H1 (cell line): Measurements from ENCODE around the gene NECTIN2.

Experiments used
- CBX8 ChIP-seq: fragments of 300-800, 300-1000 bp; sonication (generic); IDR thresholded peaks from 2 replicates; pipeline ENCODE4 v1.7.1; 2016; ENCODE audit warnings: low read depth, low read length, borderline replicate concordance
- KDM1A ChIP-seq: fragments of 200-600, 300-600 bp; sonication (generic); IDR thresholded peaks from 2 replicates; pipeline ENCODE4 v1.7.1; 2016; ENCODE audit warnings: mild to moderate bottlenecking, low read length, borderline replicate concordance
- POLR2A ChIP-seq, 2 experiments: IDR thresholded peaks; 1 replicate in 1 of 2; 2 replicates in 1 of 2; pipeline ENCODE4 v1.6.1; 2011; ENCODE audit warnings: low read depth in 2 of 2, low read length in 2 of 2, mild to moderate bottlenecking in 2 of 2; ENCODE audit errors: control extremely low read depth in 1 of 2
- POLR2AphosphoS5 ChIP-seq: IDR thresholded peaks from 2 replicates; pipeline ENCODE4 v1.6.1; 2011; ENCODE audit warnings: low read depth, low read length
- RAD21 ChIP-seq, 2 experiments: IDR thresholded peaks in 1 of 2; conservative IDR thresholded peaks in 1 of 2; 2 replicates each; pipeline ENCODE4 v1.6.1; 2011; ENCODE audit warnings: low read depth in 2 of 2, low read length in 2 of 2, improper control_type of control experiment in 1 of 2, inconsistent platforms in 1 of 2, mild to moderate bottlenecking in 1 of 2, moderate library complexity in 1 of 2
- RBBP5 ChIP-seq: IDR thresholded peaks from 2 replicates; pipeline ENCODE4 v1.7.1; 2012; ENCODE audit warnings: low read depth, mild to moderate bottlenecking, inconsistent platforms, low read length, moderate library complexity, borderline replicate concordance
- SIN3A ChIP-seq, 2 experiments: IDR thresholded peaks in 1 of 2; conservative IDR thresholded peaks in 1 of 2; 2 replicates each; pipeline ENCODE4 v1.6.1; 2011 to 2012; ENCODE audit warnings: low read length in 2 of 2, improper control_type of control experiment in 1 of 2, low read depth in 1 of 2, mild to moderate bottlenecking in 1 of 2
- TF ChIP-seq, protein P1 (sequence below), 3 experiments: IDR thresholded peaks; 1 replicate in 2 of 3; 2 replicates in 1 of 3; pipeline versions ENCODE4 v1.5.1 to v1.6.1; 2011; ENCODE audit warnings: low read length in 3 of 3, mild to moderate bottlenecking in 3 of 3, inconsistent platforms in 2 of 3, low read depth in 1 of 3, moderate library complexity in 1 of 3; ENCODE audit not compliant: insufficient read depth in 1 of 3; ENCODE audit errors: control extremely low read depth in 1 of 3
- TF ChIP-seq, protein P2 (sequence below): fragments of 300-600 bp; sonication (generic); IDR thresholded peaks from 2 replicates; pipeline ENCODE4 v1.7.1; 2012; ENCODE audit warnings: low read length, moderate library complexity, mild to moderate bottlenecking, inconsistent platforms; ENCODE audit not compliant: insufficient replicate concordance

DNA sequence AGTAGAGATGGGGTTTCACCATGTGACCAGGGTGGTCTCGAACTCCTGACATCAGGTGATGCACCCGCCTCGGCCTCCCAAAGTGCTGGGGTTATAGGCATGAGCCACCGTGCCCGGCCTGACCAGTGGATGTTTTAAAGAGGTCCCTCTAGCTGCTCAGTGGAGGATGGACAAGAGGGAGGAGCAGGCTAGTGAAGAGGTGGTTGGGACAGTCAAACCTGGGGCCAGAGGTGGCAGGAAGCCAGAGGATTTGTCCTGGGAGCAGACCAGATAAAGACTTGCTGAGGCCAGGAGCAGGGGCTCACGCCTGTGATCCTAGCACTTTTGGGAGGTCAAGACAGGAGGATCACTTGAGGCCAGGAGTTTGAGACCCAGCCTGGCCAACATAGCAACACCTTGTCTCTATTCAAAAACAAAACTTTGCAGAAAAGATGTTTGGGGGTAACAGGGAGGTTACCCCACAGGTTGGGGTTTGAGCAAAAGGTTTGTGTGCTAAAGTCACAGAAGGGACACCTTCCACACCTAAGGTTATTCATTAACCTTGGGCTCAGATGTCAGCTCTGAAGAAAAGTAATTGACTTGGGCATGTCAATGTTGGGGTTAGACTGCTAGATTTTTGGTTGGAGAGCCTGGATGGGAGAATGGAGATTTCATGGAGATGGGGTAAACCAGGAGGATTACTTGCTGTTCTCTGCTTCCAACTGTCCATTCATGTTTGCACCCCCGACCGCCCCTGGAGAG is 28.2 kb upstream of the NECTIN2 start:
- TF ChIP-seq RAD21 (IDR thresholded peaks at IDR 0.05 in 1 of 2, conservative IDR thresholded peaks at IDR 0.05 in 1 of 2; ENCODE audit: low read depth in 2 of 2, low read length in 2 of 2), result no peak
- TF ChIP-seq, protein P1, sequence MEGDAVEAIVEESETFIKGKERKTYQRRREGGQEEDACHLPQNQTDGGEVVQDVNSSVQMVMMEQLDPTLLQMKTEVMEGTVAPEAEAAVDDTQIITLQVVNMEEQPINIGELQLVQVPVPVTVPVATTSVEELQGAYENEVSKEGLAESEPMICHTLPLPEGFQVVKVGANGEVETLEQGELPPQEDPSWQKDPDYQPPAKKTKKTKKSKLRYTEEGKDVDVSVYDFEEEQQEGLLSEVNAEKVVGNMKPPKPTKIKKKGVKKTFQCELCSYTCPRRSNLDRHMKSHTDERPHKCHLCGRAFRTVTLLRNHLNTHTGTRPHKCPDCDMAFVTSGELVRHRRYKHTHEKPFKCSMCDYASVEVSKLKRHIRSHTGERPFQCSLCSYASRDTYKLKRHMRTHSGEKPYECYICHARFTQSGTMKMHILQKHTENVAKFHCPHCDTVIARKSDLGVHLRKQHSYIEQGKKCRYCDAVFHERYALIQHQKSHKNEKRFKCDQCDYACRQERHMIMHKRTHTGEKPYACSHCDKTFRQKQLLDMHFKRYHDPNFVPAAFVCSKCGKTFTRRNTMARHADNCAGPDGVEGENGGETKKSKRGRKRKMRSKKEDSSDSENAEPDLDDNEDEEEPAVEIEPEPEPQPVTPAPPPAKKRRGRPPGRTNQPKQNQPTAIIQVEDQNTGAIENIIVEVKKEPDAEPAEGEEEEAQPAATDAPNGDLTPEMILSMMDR (IDR thresholded peaks at IDR 0.05; ENCODE audit: control extremely low read depth in 1 of 3, insufficient read depth in 1 of 3, low read depth in 1 of 3, low read length in 3 of 3), result no peak
- TF ChIP-seq SIN3A (conservative IDR thresholded peaks at IDR 0.05 in 1 of 2, IDR thresholded peaks at IDR 0.05 in 1 of 2; ENCODE audit: low read depth in 1 of 2, low read length in 2 of 2), result no peak
- no peak for TF ChIP-seq CBX8
- no peak for TF ChIP-seq POLR2AphosphoS5
- TF ChIP-seq POLR2A (IDR thresholded peaks at IDR 0.05; ENCODE audit: control extremely low read depth in 1 of 2, low read depth in 2 of 2, low read length in 2 of 2), result no peak
- TF ChIP-seq KDM1A, result no peak
- no peak for TF ChIP-seq RBBP5
- TF ChIP-seq, protein P2, sequence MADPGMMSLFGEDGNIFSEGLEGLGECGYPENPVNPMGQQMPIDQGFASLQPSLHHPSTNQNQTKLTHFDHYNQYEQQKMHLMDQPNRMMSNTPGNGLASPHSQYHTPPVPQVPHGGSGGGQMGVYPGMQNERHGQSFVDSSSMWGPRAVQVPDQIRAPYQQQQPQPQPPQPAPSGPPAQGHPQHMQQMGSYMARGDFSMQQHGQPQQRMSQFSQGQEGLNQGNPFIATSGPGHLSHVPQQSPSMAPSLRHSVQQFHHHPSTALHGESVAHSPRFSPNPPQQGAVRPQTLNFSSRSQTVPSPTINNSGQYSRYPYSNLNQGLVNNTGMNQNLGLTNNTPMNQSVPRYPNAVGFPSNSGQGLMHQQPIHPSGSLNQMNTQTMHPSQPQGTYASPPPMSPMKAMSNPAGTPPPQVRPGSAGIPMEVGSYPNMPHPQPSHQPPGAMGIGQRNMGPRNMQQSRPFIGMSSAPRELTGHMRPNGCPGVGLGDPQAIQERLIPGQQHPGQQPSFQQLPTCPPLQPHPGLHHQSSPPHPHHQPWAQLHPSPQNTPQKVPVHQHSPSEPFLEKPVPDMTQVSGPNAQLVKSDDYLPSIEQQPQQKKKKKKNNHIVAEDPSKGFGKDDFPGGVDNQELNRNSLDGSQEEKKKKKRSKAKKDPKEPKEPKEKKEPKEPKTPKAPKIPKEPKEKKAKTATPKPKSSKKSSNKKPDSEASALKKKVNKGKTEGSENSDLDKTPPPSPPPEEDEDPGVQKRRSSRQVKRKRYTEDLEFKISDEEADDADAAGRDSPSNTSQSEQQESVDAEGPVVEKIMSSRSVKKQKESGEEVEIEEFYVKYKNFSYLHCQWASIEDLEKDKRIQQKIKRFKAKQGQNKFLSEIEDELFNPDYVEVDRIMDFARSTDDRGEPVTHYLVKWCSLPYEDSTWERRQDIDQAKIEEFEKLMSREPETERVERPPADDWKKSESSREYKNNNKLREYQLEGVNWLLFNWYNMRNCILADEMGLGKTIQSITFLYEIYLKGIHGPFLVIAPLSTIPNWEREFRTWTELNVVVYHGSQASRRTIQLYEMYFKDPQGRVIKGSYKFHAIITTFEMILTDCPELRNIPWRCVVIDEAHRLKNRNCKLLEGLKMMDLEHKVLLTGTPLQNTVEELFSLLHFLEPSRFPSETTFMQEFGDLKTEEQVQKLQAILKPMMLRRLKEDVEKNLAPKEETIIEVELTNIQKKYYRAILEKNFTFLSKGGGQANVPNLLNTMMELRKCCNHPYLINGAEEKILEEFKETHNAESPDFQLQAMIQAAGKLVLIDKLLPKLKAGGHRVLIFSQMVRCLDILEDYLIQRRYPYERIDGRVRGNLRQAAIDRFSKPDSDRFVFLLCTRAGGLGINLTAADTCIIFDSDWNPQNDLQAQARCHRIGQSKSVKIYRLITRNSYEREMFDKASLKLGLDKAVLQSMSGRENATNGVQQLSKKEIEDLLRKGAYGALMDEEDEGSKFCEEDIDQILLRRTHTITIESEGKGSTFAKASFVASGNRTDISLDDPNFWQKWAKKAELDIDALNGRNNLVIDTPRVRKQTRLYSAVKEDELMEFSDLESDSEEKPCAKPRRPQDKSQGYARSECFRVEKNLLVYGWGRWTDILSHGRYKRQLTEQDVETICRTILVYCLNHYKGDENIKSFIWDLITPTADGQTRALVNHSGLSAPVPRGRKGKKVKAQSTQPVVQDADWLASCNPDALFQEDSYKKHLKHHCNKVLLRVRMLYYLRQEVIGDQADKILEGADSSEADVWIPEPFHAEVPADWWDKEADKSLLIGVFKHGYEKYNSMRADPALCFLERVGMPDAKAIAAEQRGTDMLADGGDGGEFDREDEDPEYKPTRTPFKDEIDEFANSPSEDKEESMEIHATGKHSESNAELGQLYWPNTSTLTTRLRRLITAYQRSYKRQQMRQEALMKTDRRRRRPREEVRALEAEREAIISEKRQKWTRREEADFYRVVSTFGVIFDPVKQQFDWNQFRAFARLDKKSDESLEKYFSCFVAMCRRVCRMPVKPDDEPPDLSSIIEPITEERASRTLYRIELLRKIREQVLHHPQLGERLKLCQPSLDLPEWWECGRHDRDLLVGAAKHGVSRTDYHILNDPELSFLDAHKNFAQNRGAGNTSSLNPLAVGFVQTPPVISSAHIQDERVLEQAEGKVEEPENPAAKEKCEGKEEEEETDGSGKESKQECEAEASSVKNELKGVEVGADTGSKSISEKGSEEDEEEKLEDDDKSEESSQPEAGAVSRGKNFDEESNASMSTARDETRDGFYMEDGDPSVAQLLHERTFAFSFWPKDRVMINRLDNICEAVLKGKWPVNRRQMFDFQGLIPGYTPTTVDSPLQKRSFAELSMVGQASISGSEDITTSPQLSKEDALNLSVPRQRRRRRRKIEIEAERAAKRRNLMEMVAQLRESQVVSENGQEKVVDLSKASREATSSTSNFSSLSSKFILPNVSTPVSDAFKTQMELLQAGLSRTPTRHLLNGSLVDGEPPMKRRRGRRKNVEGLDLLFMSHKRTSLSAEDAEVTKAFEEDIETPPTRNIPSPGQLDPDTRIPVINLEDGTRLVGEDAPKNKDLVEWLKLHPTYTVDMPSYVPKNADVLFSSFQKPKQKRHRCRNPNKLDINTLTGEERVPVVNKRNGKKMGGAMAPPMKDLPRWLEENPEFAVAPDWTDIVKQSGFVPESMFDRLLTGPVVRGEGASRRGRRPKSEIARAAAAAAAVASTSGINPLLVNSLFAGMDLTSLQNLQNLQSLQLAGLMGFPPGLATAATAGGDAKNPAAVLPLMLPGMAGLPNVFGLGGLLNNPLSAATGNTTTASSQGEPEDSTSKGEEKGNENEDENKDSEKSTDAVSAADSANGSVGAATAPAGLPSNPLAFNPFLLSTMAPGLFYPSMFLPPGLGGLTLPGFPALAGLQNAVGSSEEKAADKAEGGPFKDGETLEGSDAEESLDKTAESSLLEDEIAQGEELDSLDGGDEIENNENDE, result no peak
